ENCODE data around the gene TTC23L. TPM values are rescaled to one million over a fixed set of nuclear protein-coding genes. Genes with fewer than 3 reads are reported as not detected.

TTC23L gene
- total and polyA plus RNA-seq, 2 of the 8 experiments (the other 6 are each of a cell fraction or from before 2014, with no cell fraction given), result 1.1 to 2.4 TPM

DNA sequence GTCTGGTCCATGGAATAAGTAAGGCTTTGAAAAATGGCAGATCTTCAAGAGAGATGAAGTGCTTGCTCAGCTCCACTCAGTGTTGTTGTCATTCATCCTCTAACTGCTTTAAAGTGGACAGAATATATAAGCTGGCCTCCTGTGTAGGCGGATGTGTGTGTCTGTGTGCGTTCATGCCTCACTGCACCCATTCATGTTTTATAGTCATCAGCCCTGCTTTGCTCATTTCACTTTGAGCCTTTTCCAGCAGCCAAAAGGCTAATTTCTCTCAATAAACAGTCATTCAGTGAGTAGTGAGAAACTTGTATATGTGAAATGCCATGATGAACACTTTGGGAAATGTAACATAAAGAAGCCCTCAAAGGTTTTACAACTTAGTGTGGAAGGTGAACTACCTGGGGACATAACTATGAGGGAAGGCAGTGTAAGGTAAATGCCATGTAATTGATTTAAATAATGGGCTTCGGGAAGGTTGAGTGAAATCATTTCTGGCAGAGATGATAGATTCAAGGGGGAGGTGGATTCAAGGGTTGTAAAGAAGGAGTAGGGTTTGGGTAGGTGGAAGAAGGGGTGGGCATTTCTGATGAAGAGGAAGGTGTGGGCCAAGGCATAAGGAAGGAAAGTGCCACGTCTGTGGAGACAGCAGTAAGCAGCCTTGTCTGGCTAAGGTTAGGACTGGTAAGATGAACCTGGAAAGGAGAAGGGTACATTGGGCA, 15.7 kb downstream of the TTC23L start (continued):
- TF ChIP-seq SIN3A (conservative IDR thresholded peaks at IDR 0.05 in 1 of 2, IDR thresholded peaks at IDR 0.05 in 1 of 2; ENCODE audit: low read depth in 1 of 2, low read length in 2 of 2), result no peak
- TF ChIP-seq, protein P1, sequence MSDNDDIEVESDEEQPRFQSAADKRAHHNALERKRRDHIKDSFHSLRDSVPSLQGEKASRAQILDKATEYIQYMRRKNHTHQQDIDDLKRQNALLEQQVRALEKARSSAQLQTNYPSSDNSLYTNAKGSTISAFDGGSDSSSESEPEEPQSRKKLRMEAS (IDR thresholded peaks at IDR 0.05), result no peak
- no peak for TF ChIP-seq RAD21 (IDR thresholded peaks at IDR 0.05 in 1 of 2, conservative IDR thresholded peaks at IDR 0.05 in 1 of 2; ENCODE audit: low read depth in 2 of 2, low read length in 2 of 2)
- no peak for TF ChIP-seq SP1 (IDR thresholded peaks at IDR 0.05; ENCODE audit: low read depth, low read length)
- TF ChIP-seq EZH2 (IDR thresholded peaks at IDR 0.05; ENCODE audit: low read depth, low read length, severe bottlenecking), result no peak
- no peak for TF ChIP-seq CTBP2 (IDR thresholded peaks at IDR 0.05; ENCODE audit: borderline replicate concordance, insufficient read depth, insufficient read length, low read length)
- no peak for TF ChIP-seq RXRA (IDR thresholded peaks at IDR 0.05; ENCODE audit: insufficient read depth, low read depth, low read length)
- TF ChIP-seq SAP30 (IDR thresholded peaks at IDR 0.05; ENCODE audit: insufficient read depth, insufficient replicate concordance, low read length), result no peak
- no peak for TF ChIP-seq SIX5 (IDR thresholded peaks at IDR 0.05; ENCODE audit: low read depth, low read length)

Measured in H1 (cell line).